H7 (cell line): Measurements from ENCODE around the gene SART3. TPM values are rescaled to one million over a fixed set of nuclear protein-coding genes. Genes with fewer than 3 reads are reported as not detected.

Experiments
- DNase-seq: peaks from one replicate; pipeline ENCODE4 v3.0.0; 2012
- H3K27me3 ChIP-seq: 2 replicates; pipeline ENCODE4 v1.6.0; 2011; ENCODE audit warnings: mild to moderate bottlenecking, low read length; ENCODE audit not compliant: control insufficient read depth, insufficient read depth
- H3K36me3 ChIP-seq: replicated peaks from 2 replicates; pipeline ENCODE4 v1.5.1; 2011; ENCODE audit warnings: low read length; ENCODE audit not compliant: control insufficient read depth, insufficient read depth
- H3K4me3 ChIP-seq: 2 replicates; pipeline ENCODE4 v1.5.1; 2011; ENCODE audit warnings: low read depth, mild to moderate bottlenecking, control low read depth, low read length, moderate library complexity; ENCODE audit not compliant: insufficient read depth
- total RNA-seq: library from RNA; depleted of rRNA; stranded (reverse); fragments of >200 nt; shearing (Covaris generic); gene quantifications from 2 replicates; pipeline ENCODE4 v1.2.3, GENCODE V29; 2014

The SART3 gene
- total RNA-seq, 1 experiment from 2014 or later = 89.7 TPM

GRCh38 chr12:108602209-108602705 lies 41.3 kb upstream of the SART3 start:
- no peak overlapping the region for H3K4me3 ChIP-seq
- DNase-seq = no peak
- H3K36me3 ChIP-seq = no peaks in the 10 kb centered on the region

GRCh38 chr12:108600702-108601007 lies 39.7 kb upstream of the SART3 start:
- Histone ChIP-seq H3K4me3 (no peak overlapping the region), H3K27me3 (no peaks in the 10 kb centered on the region; the same call in 1 of the 2 replicates), H3K36me3 (no peaks in the 10 kb centered on the region)
- no peak for DNase-seq

More at GRCh38 chr12:108602209-108602705, 41.3 kb upstream of the SART3 start:
- no peaks in the 10 kb centered on the region; the same call in 1 of the 2 replicates for H3K27me3 ChIP-seq

- Histone ChIP-seq H3K36me3 (no peaks in the 10 kb centered on the region), H3K4me3 (no peak overlapping the region), H3K27me3 (no peaks in the 10 kb centered on the region; the same call in 1 of the 2 replicates)
- DNase-seq = no peak
Observed at GRCh38 chr12:108599948-108600701, 39.2 kb upstream of the SART3 start.

GRCh38 chr12:108599541-108599940 lies 38.6 kb upstream of the SART3 start:
- no peaks in the 10 kb centered on the region for H3K36me3 ChIP-seq
- no peak overlapping the region for H3K4me3 ChIP-seq
- no peaks in the 10 kb centered on the region; the same call in 1 of the 2 replicates for H3K27me3 ChIP-seq
- DNase-seq = no peak

GRCh38 chr12:108598553-108599250 lies 37.7 kb upstream of the SART3 start:
- H3K27me3 ChIP-seq = no peaks in the 10 kb centered on the region
- H3K4me3 ChIP-seq = no peak overlapping the region
- no peaks in the 10 kb centered on the region for H3K36me3 ChIP-seq
- DNase-seq = no peak

- no peak within 1 kb of the TSS for H3K4me3 ChIP-seq
- DNase-seq = peak; percentile 72
- no peaks in the 10 kb centered on the region for H3K36me3 ChIP-seq
- no peaks in the 10 kb centered on the region for H3K27me3 ChIP-seq
Observed at GRCh38 chr12:108597559-108598471, 36.8 kb upstream of the SART3 start, which contains the start of gene TMEM119. TSS of gene TMEM119 (minus strand) at chr12:108598084. CDS start at chr12:108592383, 5,701 bp downstream.

GRCh38 chr12:108596854-108597558 lies 36.0 kb upstream of the SART3 start:
- no peak overlapping the region for H3K4me3 ChIP-seq
- H3K27me3 ChIP-seq = no peaks in the 10 kb centered on the region
- peak; percentile 47 for DNase-seq
- no peaks in the 10 kb centered on the region for H3K36me3 ChIP-seq

- DNase-seq = peak; percentile 29
- H3K36me3 ChIP-seq = no peaks in the 10 kb centered on the region
- no peaks in the 10 kb centered on the region for H3K27me3 ChIP-seq
- no peak overlapping the region for H3K4me3 ChIP-seq
Observed at GRCh38 chr12:108595711-108596647, 35.0 kb upstream of the SART3 start.

GRCh38 chr12:108594960-108595710 lies 34.2 kb upstream of the SART3 start:
- Histone ChIP-seq H3K4me3 (no peak overlapping the region), H3K27me3 (no peaks in the 10 kb centered on the region), H3K36me3 (no peaks in the 10 kb centered on the region)
- DNase-seq = no peak

GRCh38 chr12:108594323-108594903 lies 33.4 kb upstream of the SART3 start:
- Histone ChIP-seq H3K27me3 (no peaks in the 10 kb centered on the region), H3K4me3 (no peak overlapping the region), H3K36me3 (no peaks in the 10 kb centered on the region)
- DNase-seq = no peak

GRCh38 chr12:108592033-108592909 lies 31.3 kb upstream of the SART3 start:
- Histone ChIP-seq H3K36me3 (no peaks in the 10 kb centered on the region), H3K27me3 (no peaks in the 10 kb centered on the region), H3K4me3 (no peak overlapping the region)
- DNase-seq = peak; percentile 35
